Kidney epithelial cell (primary cell): ENCODE measurements around the gene SMTNL1. TPM values are rescaled to one million over a fixed set of nuclear protein-coding genes. Genes with fewer than 3 reads are reported as not detected.
A peak's percentile ranks its signal among the peaks of the same experiment; 100 is the strongest.

Experiments used
- DNase-seq: peaks from one replicate; pipeline ENCODE4 v3.0.0-alpha.2; 2010; ENCODE audit warnings: low read depth
- H3K27me3 ChIP-seq: 2 replicates; pipeline ENCODE4 v1.6.0; 2011; ENCODE audit warnings: low read length; ENCODE audit not compliant: control insufficient read depth, insufficient read depth
- H3K36me3 ChIP-seq: 2 replicates; pipeline ENCODE4 v1.5.1; 2011; ENCODE audit warnings: low read length; ENCODE audit not compliant: control insufficient read depth, insufficient read depth
- H3K4me3 ChIP-seq: 2 replicates; pipeline ENCODE4 v1.5.1; 2011; ENCODE audit warnings: low read depth, mild to moderate bottlenecking, control low read depth, low read length
- CTCF ChIP-seq: IDR thresholded peaks from 2 replicates; pipeline ENCODE4 v1.5.1; 2011; ENCODE audit warnings: mild to moderate bottlenecking, moderate library complexity, low read length, control low read depth, inconsistent platforms; ENCODE audit not compliant: insufficient read depth, poor library complexity, severe bottlenecking
- total RNA-seq: library from RNA; depleted of rRNA; stranded (reverse); fragments of >200 nt; gene quantifications from 2 replicates; pipeline ENCODE4 v1.2.3, GENCODE V29; 2015

The SMTNL1 gene
- total RNA-seq, 1 donor from 2014 or later = not detected

GRCh38 chr11:57544566-57544965 is 7.2 kb downstream of the SMTNL1 start:
- Histone ChIP-seq H3K27me3 (peaks cover 4% of the 10 kb centered on the region), H3K36me3 (no peaks in the 10 kb centered on the region), H3K4me3 (no peak overlapping the region)
- TF ChIP-seq CTCF = no peak
- DNase-seq = no peak

- H3K36me3 ChIP-seq = no peaks in the 10 kb centered on the region
- no peak for TF ChIP-seq CTCF
- no peak for DNase-seq
These were observed 8.5 kb downstream of the SMTNL1 start for GRCh38 chr11:57545883-57546282.

GRCh38 chr11:57546451-57546850 is 9.1 kb downstream of the SMTNL1 start:
- Histone ChIP-seq H3K27me3 (peaks cover 4% of the 10 kb centered on the region), H3K4me3 (no peak overlapping the region), H3K36me3 (no peaks in the 10 kb centered on the region)
- no peak for TF ChIP-seq CTCF
- no peak for DNase-seq

More at GRCh38 chr11:57545883-57546282, 8.5 kb downstream of the SMTNL1 start:
- H3K4me3 ChIP-seq = no peak overlapping the region
- H3K27me3 ChIP-seq = peaks cover 4% of the 10 kb centered on the region

GRCh38 chr11:57546869-57547475 is 9.6 kb downstream of the SMTNL1 start:
- Histone ChIP-seq H3K4me3 (no peak overlapping the region), H3K27me3 (peaks cover 4% of the 10 kb centered on the region), H3K36me3 (no peaks in the 10 kb centered on the region)
- peak; percentile 23 for TF ChIP-seq CTCF
- DNase-seq = no peak

- no peak for TF ChIP-seq CTCF
- DNase-seq = no peak
- H3K4me3 ChIP-seq = no peak overlapping the region
- no peaks in the 10 kb centered on the region for H3K27me3 ChIP-seq
- no peaks in the 10 kb centered on the region for H3K36me3 ChIP-seq
These were observed 10.5 kb downstream of the SMTNL1 start for GRCh38 chr11:57547854-57548377.

- DNase-seq = no peak
- Histone ChIP-seq H3K27me3 (no peaks in the 10 kb centered on the region), H3K36me3 (no peaks in the 10 kb centered on the region), H3K4me3 (no peak overlapping the region)
- TF ChIP-seq CTCF = no peak
These were observed 12.6 kb downstream of the SMTNL1 start for GRCh38 chr11:57549983-57550382.
